Measurements from ENCODE around the gene MYO19. TPM values are rescaled to one million over a fixed set of nuclear protein-coding genes. Genes with fewer than 3 reads are reported as not detected.
"Not testable (repeated sequence)": the region's sequence is repeated elsewhere in the genome, so short reads cannot be mapped to it uniquely, and the experiment has no call there.

Gene MYO19
- total RNA-seq, 2 donors from 2014 or later, result 43.9 to 66.7 TPM

- Histone ChIP-seq H3K4me3 (no peak overlapping the region), H3K27me3 (replicated peaks; ENCODE audit: insufficient read depth) (no peaks in the 10 kb centered on the region), H3K4me1 (ENCODE audit: control insufficient read depth in 1 of 2, low read depth in 2 of 2) (no peaks in the 10 kb centered on the region), H3K27ac (no peak overlapping the region), H3K36me3 (no peaks in the 10 kb centered on the region), H3K9me3 (no peaks in the 10 kb centered on the region)
- no peak for TF ChIP-seq CTCF (IDR thresholded peaks at IDR 0.05)
- ATAC-seq (ENCODE audit: insufficient number of reproducible peaks, low FRiP score, low read depth) (no peak), DNase-seq (ENCODE audit: low spot score) (no peak)
Observed at GRCh38 chr17:36460265-36460937, 74.3 kb downstream of the MYO19 start.

GRCh38 chr17:36459601-36460000 lies 75.1 kb downstream of the MYO19 start:
- TF ChIP-seq CTCF (IDR thresholded peaks at IDR 0.05), result no peak
- ATAC-seq (ENCODE audit: insufficient number of reproducible peaks, low FRiP score, low read depth), result no peak
- Histone ChIP-seq H3K27ac (no peak overlapping the region), H3K36me3 (no peaks in the 10 kb centered on the region), H3K4me3 (no peak overlapping the region), H3K4me1 (ENCODE audit: control insufficient read depth in 1 of 2, low read depth in 2 of 2) (no peaks in the 10 kb centered on the region), H3K9me3 (no peaks in the 10 kb centered on the region), H3K27me3 (replicated peaks; ENCODE audit: insufficient read depth) (no peaks in the 10 kb centered on the region)
- DNase-seq (ENCODE audit: low spot score), result no peak

GRCh38 chr17:36459045-36459444 lies 75.6 kb downstream of the MYO19 start:
- Histone ChIP-seq H3K27ac (no peak overlapping the region), H3K36me3 (no peaks in the 10 kb centered on the region), H3K27me3 (replicated peaks; ENCODE audit: insufficient read depth) (no peaks in the 10 kb centered on the region), H3K9me3 (no peaks in the 10 kb centered on the region), H3K4me1 (ENCODE audit: control insufficient read depth in 1 of 2, low read depth in 2 of 2) (no peaks in the 10 kb centered on the region), H3K4me3 (no peak overlapping the region)
- TF ChIP-seq CTCF (IDR thresholded peaks at IDR 0.05), result no peak
- DNase-seq (ENCODE audit: low spot score) (no peak), ATAC-seq (ENCODE audit: insufficient number of reproducible peaks, low FRiP score, low read depth) (no peak)

GRCh38 chr17:36457701-36458100 lies 77.0 kb downstream of the MYO19 start:
- H3K36me3 ChIP-seq; H3K4me1 ChIP-seq (ENCODE audit: control insufficient read depth in 1 of 2, low read depth in 2 of 2); H3K27me3 ChIP-seq (replicated peaks; ENCODE audit: insufficient read depth); ATAC-seq (ENCODE audit: insufficient number of reproducible peaks, low FRiP score, low read depth); H3K4me3 ChIP-seq; DNase-seq (ENCODE audit: low spot score); H3K9me3 ChIP-seq; H3K27ac ChIP-seq: not testable (repeated sequence)

GRCh38 chr17:36452888-36453287 lies 81.8 kb downstream of the MYO19 start:
- not testable (repeated sequence) for H3K27ac ChIP-seq; H3K9me3 ChIP-seq; ATAC-seq (ENCODE audit: insufficient number of reproducible peaks, low FRiP score, low read depth); H3K4me1 ChIP-seq (ENCODE audit: control insufficient read depth in 1 of 2, low read depth in 2 of 2); H3K27me3 ChIP-seq (replicated peaks; ENCODE audit: insufficient read depth); DNase-seq (ENCODE audit: low spot score); H3K4me3 ChIP-seq; H3K36me3 ChIP-seq

- not testable (repeated sequence) for H3K4me3 ChIP-seq; H3K36me3 ChIP-seq; H3K27me3 ChIP-seq (replicated peaks; ENCODE audit: insufficient read depth); H3K4me1 ChIP-seq (ENCODE audit: control insufficient read depth in 1 of 2, low read depth in 2 of 2); ATAC-seq (ENCODE audit: insufficient number of reproducible peaks, low FRiP score, low read depth); H3K27ac ChIP-seq; H3K9me3 ChIP-seq; DNase-seq (ENCODE audit: low spot score)
Observed at GRCh38 chr17:36449997-36450396, 84.7 kb downstream of the MYO19 start.

Other genes with a start within 250 kb of the MYO19 start
- gene TBC1D3G, start 211.0 kb downstream of the MYO19 start, total RNA-seq, result not detected
- under 1 TPM in 1 of 2 donors, not detected in 1; 0.27 TPM for gene TBC1D3H, start 146.4 kb downstream of the MYO19 start, total RNA-seq
- gene ZNHIT3, start 48.2 kb downstream of the MYO19 start, total RNA-seq, result 10 to 100 TPM; 13.8 to 27.1 TPM
- gene PIGW, start 119 bp upstream of the MYO19 start, total RNA-seq, result 10 to 100 TPM in 1 of 2 donors, 1 to 10 TPM in 1; 1.8 to 10.7 TPM
- 10 to 100 TPM; 57.3 to 69.8 TPM for gene GGNBP2, start 10.1 kb upstream of the MYO19 start, total RNA-seq
- 10 to 100 TPM; 10.1 to 17.3 TPM for gene DHRS11, start 57.0 kb upstream of the MYO19 start, total RNA-seq
- 1 to 10 TPM; 3.8 to 3.9 TPM for gene MRM1, start 66.7 kb upstream of the MYO19 start, total RNA-seq